Endothelial cell of umbilical vein (primary cell): ENCODE measurements around the gene SFXN3. TPM values are rescaled to one million over a fixed set of nuclear protein-coding genes. Genes with fewer than 3 reads are reported as not detected.

Experiments used
- BruUV-seq: library from RNA; stranded (reverse); fragments of 400-500 nt; replicated peaks from 2 replicates; lab custom pipeline; 2021; lab: Mats Ljungman, UMichigan
- CTCF ChIA-PET: fragments of 300-600, 350-600 bp; sonication (Branson Sonifier 250); formaldehyde crosslinking; loops from one replicate; lab custom pipeline; 2021; ENCODE audit warnings: antibody characterized with exemption, inconsistent platforms; lab: Charles Lee
- POLR2A ChIA-PET: fragments of 300-600, 350-600 bp; sonication (Branson Sonifier 250); formaldehyde crosslinking; loops from one replicate; lab custom pipeline; 2021; ENCODE audit warnings: antibody characterized with exemption, inconsistent platforms; lab: Charles Lee
- DNase-seq: peaks from one replicate; pipeline ENCODE4 v3.0.0-alpha.2; 2011; ENCODE audit warnings: low read depth, low spot score
- FAIRE-seq: peaks from 2 replicates; lab custom pipeline; 2011; peaks lifted over from hg19 to GRCh38; lab: Jason Lieb, UNC
- H2AFZ ChIP-seq: 2 replicates; pipeline ENCODE4 v1.6.0; 2012; ENCODE audit warnings: low read depth, low read length, control low read depth, inconsistent platforms
- H3K27ac ChIP-seq: 2 replicates; pipeline ENCODE4 v1.5.1; 2011; ENCODE audit warnings: low read depth, mild to moderate bottlenecking, control low read depth, low read length, moderate library complexity; ENCODE audit not compliant: insufficient read depth
- H3K27me3 ChIP-seq, 2 experiments: 2 replicates each; pipeline versions ENCODE4 v1.6.0 to v1.6.1; 2011; ENCODE audit warnings: low read length in 2 of 2, mixed read lengths in 1 of 2; ENCODE audit not compliant: control insufficient read depth in 2 of 2, insufficient read depth in 2 of 2
- H3K36me3 ChIP-seq, 2 experiments: 2 replicates in 1 of 2; 3 replicates in 1 of 2; pipeline ENCODE4 v1.5.1; 2011; ENCODE audit warnings: low read length in 2 of 2, mild to moderate bottlenecking in 1 of 2, moderate library complexity in 1 of 2; ENCODE audit not compliant: control insufficient read depth in 2 of 2, insufficient read depth in 2 of 2; ENCODE audit errors: extremely low read depth in 1 of 2
- H3K4me1 ChIP-seq: 3 replicates; pipeline ENCODE4 v1.5.1; 2011; ENCODE audit warnings: mild to moderate bottlenecking, low read length; ENCODE audit not compliant: control insufficient read depth, insufficient read depth; ENCODE audit errors: extremely low read depth
- H3K4me2 ChIP-seq: 2 replicates; pipeline ENCODE4 v1.6.1; 2011; ENCODE audit warnings: low read length, control low read depth, mixed read lengths; ENCODE audit not compliant: insufficient read depth
- H3K4me3 ChIP-seq, 3 experiments: fragments of 200-600 bp in 1 of 3; sonication (generic), shearing (Covaris generic) in 1 of 3; replicated peaks in 1 of 3; 2 replicates each; pipeline ENCODE4 v1.5.1; 2011 to 2016; ENCODE audit warnings: control low read depth in 3 of 3, low read length in 3 of 3, mild to moderate bottlenecking in 2 of 3, inconsistent platforms in 1 of 3, low read depth in 1 of 3, moderate library complexity in 1 of 3; ENCODE audit not compliant: insufficient read depth in 1 of 3
- H3K79me2 ChIP-seq: 2 replicates; pipeline ENCODE4 v1.6.0; 2012; ENCODE audit warnings: low read length, inconsistent platforms; ENCODE audit not compliant: control insufficient read depth, insufficient read depth
- H3K9ac ChIP-seq: replicated peaks from 2 replicates; pipeline ENCODE3; 2011; ENCODE audit warnings: low read length, control low read depth; ENCODE audit not compliant: insufficient read depth; ENCODE audit errors: extremely low read depth
- H3K9me1 ChIP-seq: replicated peaks from 3 replicates; pipeline ENCODE4 v1.6.0; 2011; ENCODE audit warnings: mild to moderate bottlenecking, low read length; ENCODE audit not compliant: control insufficient read depth, insufficient read depth; ENCODE audit errors: extremely low read depth
- H3K9me3 ChIP-seq: replicated peaks from 2 replicates; pipeline ENCODE4 v1.5.1; 2012; ENCODE audit warnings: low read length, inconsistent platforms; ENCODE audit not compliant: control insufficient read depth, insufficient read depth
- H4K20me1 ChIP-seq: replicated peaks from 2 replicates; pipeline ENCODE3; 2011; ENCODE audit warnings: mild to moderate bottlenecking, low read length; ENCODE audit not compliant: control insufficient read depth, insufficient read depth; ENCODE audit errors: extremely low read depth
- EZH2 ChIP-seq: IDR thresholded peaks from 2 replicates; pipeline ENCODE4 v1.6.1; 2012; ENCODE audit warnings: borderline replicate concordance, low read depth, mild to moderate bottlenecking, moderate library complexity, low read length, inconsistent platforms; ENCODE audit not compliant: severe bottlenecking
- FOS ChIP-seq: IDR thresholded peaks from 2 replicates; pipeline ENCODE4 v1.6.1; 2011; ENCODE audit warnings: mild to moderate bottlenecking, low read length, moderate library complexity, borderline replicate concordance; ENCODE audit not compliant: insufficient read depth
- GATA2 ChIP-seq: IDR thresholded peaks from 2 replicates; pipeline ENCODE4 v1.7.0; 2011; ENCODE audit warnings: low read depth, mild to moderate bottlenecking, moderate library complexity, mixed read lengths, low read length; ENCODE audit not compliant: insufficient read length, insufficient read depth
- JUN ChIP-seq: IDR thresholded peaks from 2 replicates; pipeline ENCODE4 v1.6.1; 2011; ENCODE audit warnings: borderline replicate concordance, low read depth; ENCODE audit not compliant: insufficient read length, insufficient read depth
- MYC ChIP-seq: IDR thresholded peaks from one replicate; pipeline ENCODE4 v1.6.1; 2011; ENCODE audit warnings: mild to moderate bottlenecking, low read depth, low read length
- POLR2A ChIP-seq: IDR thresholded peaks from 2 replicates; pipeline ENCODE4 v1.6.1; 2012; ENCODE audit warnings: low read depth, mild to moderate bottlenecking, control low read depth, low read length
- POLR2AphosphoS5 ChIP-seq: IDR thresholded peaks from 2 replicates; pipeline ENCODE4 v1.6.1; 2012; ENCODE audit warnings: low read depth, mild to moderate bottlenecking, control low read depth, low read length, moderate library complexity; ENCODE audit not compliant: insufficient read depth
- dilution Hi-C: fragments of 300-500 bp; cut with MboI; formaldehyde crosslinking; loops from one replicate; pipeline ENCODE4 v1.15.0; 2019; ENCODE audit warnings: low sequenced_read_pairs; ENCODE audit not compliant: extremely low pct_ligation_motif_present
- intact Hi-C: fragments of 100-400 bp; cut with micrococcal nuclease; formaldehyde crosslinking; loops from one replicate; pipeline ENCODE4 v1.10.0; 2022
- polyA plus RNA-seq, 4 experiments: library from polyadenylated mRNA; depleted of rRNA in 3 of 4; stranded (reverse) in 3 of 4; unstranded in 1 of 4; fragments of >200 nt; gene quantifications; 2 replicates each; pipeline versions ENCODE4 v1.2.1 to v1.2.3, GENCODE V29; 2011 to 2012; ENCODE audit warnings: missing spikeins in 1 of 4
- total RNA-seq: library from RNA; stranded (reverse); gene quantifications from 2 replicates; pipeline ENCODE4 v1.2.3, GENCODE V29; 2021
- TF ChIP-seq, protein P1 (sequence below), 2 donors: IDR thresholded peaks; 1 replicate in 1 of 2; 2 replicates in 1 of 2; pipeline ENCODE4 v1.5.1; 2011; ENCODE audit warnings: low read length in 2 of 2, mild to moderate bottlenecking in 2 of 2, moderate library complexity in 2 of 2, control low read depth in 1 of 2, inconsistent platforms in 1 of 2, low read depth in 1 of 2; ENCODE audit not compliant: insufficient read depth in 1 of 2; ENCODE audit errors: extremely low read depth in 1 of 2
- TF ChIP-seq, protein P2 (sequence below): IDR thresholded peaks from 2 replicates; pipeline ENCODE4 v1.6.1; 2011; ENCODE audit not compliant: insufficient read depth, insufficient read length

Gene SFXN3
- total and polyA plus RNA-seq, 2 donors (not counting 3 experiments of a cell fraction or from before 2014, with no cell fraction given) = 83.1 to 117 TPM

DNA sequence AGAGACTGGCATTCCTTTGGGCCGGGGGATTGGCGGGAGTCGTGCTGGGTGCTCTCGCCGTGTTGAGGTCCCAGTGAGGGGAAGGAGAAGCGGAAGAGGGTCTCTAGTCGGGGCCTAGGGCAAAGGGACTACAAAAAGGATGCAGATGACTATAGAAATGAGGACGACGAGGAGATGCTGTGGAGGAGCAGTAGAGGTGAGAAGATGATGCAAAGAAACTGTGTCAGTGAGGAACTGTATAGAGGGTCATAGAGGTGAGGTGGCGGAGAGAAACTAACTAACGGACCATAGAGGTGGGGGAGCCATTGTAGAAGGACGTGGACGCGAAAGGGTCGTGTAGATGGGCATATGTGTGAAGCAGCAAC lies 43.4 kb upstream of the SFXN3 start:
- no peak for FAIRE-seq
- dilution Hi-C loops (no loop called here), intact Hi-C loops (loop anchor here (1.0 kb wide), 1 partner anchor 18 kb away; the partner anchor contains the start of gene SEMA4G)
- Histone ChIP-seq H2AFZ (peak overlapping the region; percentile 95), H3K4me2 (peak overlapping the region; percentile 79), H3K36me3 (peaks cover 0 to 17% of the 10 kb centered on the region in 2 experiments), H3K27me3 (no peaks in the 10 kb centered on the region), H3K79me2 (peaks cover 30% of the 10 kb centered on the region), H3K27ac (no peak overlapping the region), H4K20me1 (no peaks in the 10 kb centered on the region), H3K4me3 (peak overlapping the region; percentile 73 to 98 (median 81)), H3K9me1 (no peaks in the 10 kb centered on the region), H3K9me3 (no peaks in the 10 kb centered on the region), H3K9ac (peak overlapping the region; percentile 53), H3K4me1 (peaks cover 12% of the 10 kb centered on the region)
- ChIA-PET CTCF (interaction anchor here (0.7 to 3.8 kb wide), 4 partner anchors 10 to 32 kb away, joined by 3 to 15 read pairs (median 4); partner anchors contain the start of gene SEMA4G), POLR2A (interaction anchor here (0.7 kb wide), 1 partner anchor 18 kb away, joined by 3 read pairs; the partner anchor contains the start of gene SEMA4G)
- TF ChIP-seq, protein P1, sequence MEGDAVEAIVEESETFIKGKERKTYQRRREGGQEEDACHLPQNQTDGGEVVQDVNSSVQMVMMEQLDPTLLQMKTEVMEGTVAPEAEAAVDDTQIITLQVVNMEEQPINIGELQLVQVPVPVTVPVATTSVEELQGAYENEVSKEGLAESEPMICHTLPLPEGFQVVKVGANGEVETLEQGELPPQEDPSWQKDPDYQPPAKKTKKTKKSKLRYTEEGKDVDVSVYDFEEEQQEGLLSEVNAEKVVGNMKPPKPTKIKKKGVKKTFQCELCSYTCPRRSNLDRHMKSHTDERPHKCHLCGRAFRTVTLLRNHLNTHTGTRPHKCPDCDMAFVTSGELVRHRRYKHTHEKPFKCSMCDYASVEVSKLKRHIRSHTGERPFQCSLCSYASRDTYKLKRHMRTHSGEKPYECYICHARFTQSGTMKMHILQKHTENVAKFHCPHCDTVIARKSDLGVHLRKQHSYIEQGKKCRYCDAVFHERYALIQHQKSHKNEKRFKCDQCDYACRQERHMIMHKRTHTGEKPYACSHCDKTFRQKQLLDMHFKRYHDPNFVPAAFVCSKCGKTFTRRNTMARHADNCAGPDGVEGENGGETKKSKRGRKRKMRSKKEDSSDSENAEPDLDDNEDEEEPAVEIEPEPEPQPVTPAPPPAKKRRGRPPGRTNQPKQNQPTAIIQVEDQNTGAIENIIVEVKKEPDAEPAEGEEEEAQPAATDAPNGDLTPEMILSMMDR (IDR thresholded peaks at IDR 0.05; ENCODE audit: extremely low read depth in 1 of 2, insufficient read depth in 1 of 2, low read depth in 1 of 2, low read length in 2 of 2) = no peak
- TF ChIP-seq POLR2AphosphoS5 = no peak
- no peak for TF ChIP-seq EZH2
- TF ChIP-seq FOS = no peak
- TF ChIP-seq MYC = no peak
- no peak for TF ChIP-seq POLR2A
- no peak for TF ChIP-seq JUN
- TF ChIP-seq GATA2 = no peak
- TF ChIP-seq, protein P2, sequence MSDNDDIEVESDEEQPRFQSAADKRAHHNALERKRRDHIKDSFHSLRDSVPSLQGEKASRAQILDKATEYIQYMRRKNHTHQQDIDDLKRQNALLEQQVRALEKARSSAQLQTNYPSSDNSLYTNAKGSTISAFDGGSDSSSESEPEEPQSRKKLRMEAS = no peak
- DNase-seq = no peak
- no TSS peak for BruUV-seq
